ENCODE results near the gene TMEM97.

- TF ChIP-seq CTCF (conservative IDR thresholded peaks at IDR 0.05) (no peak), ZFX (IDR thresholded peaks at IDR 0.05) (no peak)
Observed at GRCh38 chr17:28344435-28344901, 25.5 kb downstream of the TMEM97 start.
